K562 (cell line): ENCODE results near the gene FAM149B1. TPM values are rescaled to one million over a fixed set of nuclear protein-coding genes. Genes with fewer than 3 reads are reported as not detected.
A peak's percentile ranks its signal among the peaks of the same experiment; 100 is the strongest.

Source experiments
- ARID1B ChIP-seq: fragments of 450-650 bp; IDR thresholded peaks from 2 replicates; pipeline ENCODE4 v1.6.1; 2016; ENCODE audit warnings: antibody characterized with exemption, mild to moderate bottlenecking, inconsistent platforms
- E2F3 ChIP-seq: fragments of 250-450 bp; sonication (Bioruptor Pico); IDR thresholded peaks from 2 replicates; pipeline ENCODE4 v1.4.0; 2020; ENCODE audit warnings: mild to moderate bottlenecking
- EP300 ChIP-seq: IDR thresholded peaks from 2 replicates; pipeline ENCODE4 v1.6.1; 2012; ENCODE audit warnings: low read length, improper control_type of control experiment
- FOXK1 ChIP-seq: sonication (generic); formaldehyde crosslinking; IDR thresholded peaks from 2 replicates; pipeline ENCODE4 v1.8.0; 2022; ENCODE audit warnings: missing genetic modification reagents, mild to moderate bottlenecking, borderline replicate concordance
- GABPB1 ChIP-seq: sonication (generic); formaldehyde crosslinking; IDR thresholded peaks from 2 replicates; pipeline ENCODE4 v1.8.0; 2022; ENCODE audit warnings: mild to moderate bottlenecking, missing genetic modification reagents
- HMGN3 ChIP-seq: IDR thresholded peaks from 2 replicates; pipeline ENCODE4 v1.6.1; 2011; ENCODE audit warnings: borderline replicate concordance, low read depth, mild to moderate bottlenecking, mixed read lengths, low read length; ENCODE audit not compliant: insufficient read length; ENCODE audit errors: extremely low read depth
- RBM17 ChIP-seq: fragments of 200-400 bp; formaldehyde crosslinking; IDR thresholded peaks from 2 replicates; pipeline ENCODE4 v1.6.1; 2017; ENCODE audit warnings: low read depth, mild to moderate bottlenecking, low read length, borderline replicate concordance
- SIN3A ChIP-seq, 2 experiments: fragments of 150-350 bp in 1 of 2; IDR thresholded peaks; 2 replicates each; pipeline ENCODE4 v1.6.1; 2011 to 2016; ENCODE audit warnings: borderline replicate concordance in 2 of 2, low read depth in 2 of 2, low read length in 2 of 2, mild to moderate bottlenecking in 2 of 2, moderate library complexity in 2 of 2; ENCODE audit not compliant: control insufficient read depth in 1 of 2
- SIRT6 ChIP-seq: IDR thresholded peaks from one replicate; pipeline ENCODE4 v1.6.1; 2012; ENCODE audit warnings: low read depth, mild to moderate bottlenecking, control low read depth, inconsistent platforms, low read length, moderate library complexity
- TAL1 ChIP-seq: fragments of 450-650 bp; IDR thresholded peaks from 2 replicates; pipeline ENCODE4 v1.6.1; 2016; ENCODE audit warnings: mild to moderate bottlenecking
- ZBTB1 ChIP-seq: sonication (generic); formaldehyde crosslinking; IDR thresholded peaks from 2 replicates; pipeline ENCODE4 v1.8.1; 2023; ENCODE audit warnings: missing genetic modification reagents, low read depth, mild to moderate bottlenecking, borderline replicate concordance
- ZNF175 ChIP-seq: fragments of 200-800 bp; sonication (Bioruptor generic); IDR thresholded peaks from 2 replicates; pipeline ENCODE4 v1.6.1; 2016; ENCODE audit warnings: low read depth, mild to moderate bottlenecking, missing genetic modification characterization, missing compliant biosample characterization
- ZNF41 ChIP-seq: fragments of 250-450 bp; sonication (Bioruptor Pico); conservative IDR thresholded peaks from 2 replicates; pipeline ENCODE4 v1.4.0; 2020; ENCODE audit warnings: mild to moderate bottlenecking
- ZNF766 ChIP-seq: fragments of 200-800 bp; sonication (Bioruptor generic); conservative IDR thresholded peaks from 2 replicates; pipeline ENCODE4 v1.6.1; 2016; ENCODE audit warnings: missing genetic modification characterization, missing compliant biosample characterization
- polyA plus RNA-seq, 8 experiments: library from polyadenylated mRNA; depleted of rRNA in 4 of 8; stranded (reverse) in 5 of 8; unstranded in 3 of 8; fragments of >200 nt; fragmentation: Nextera tagmentation in 2 of 8; fragmentation: Illumina TruSeq in 1 of 8; extraction: Ambion mirVana in 2 of 8; extraction: Trizol in 1 of 8; gene quantifications; 2 replicates each; pipeline versions ENCODE4 v1.2.1 to v1.2.3, GENCODE V29; 2011 to 2014; ENCODE audit warnings: inconsistent platforms in 1 of 8, missing spikeins in 1 of 8
- total RNA-seq, 7 experiments: library from RNA; depleted of rRNA in 6 of 7; stranded (reverse); fragments of >200 nt in 6 of 7; fragmentation: Illumina TruSeq in 2 of 7; extraction: Trizol in 2 of 7; gene quantifications; 2 replicates each; pipeline versions ENCODE4 v1.2.1 to v1.2.3, GENCODE V29; 2011 to 2021; ENCODE audit warnings: low replicate concordance in 1 of 7
- TF ChIP-seq, protein P1 (sequence below): fragments of 450-650 bp; formaldehyde crosslinking; IDR thresholded peaks from 2 replicates; pipeline ENCODE4 v1.4.0; 2020; ENCODE audit warnings: mild to moderate bottlenecking, moderate library complexity
- TF ChIP-seq, protein P2 (sequence below): fragments of 450-650 bp; IDR thresholded peaks from 2 replicates; pipeline ENCODE4 v1.6.1; 2016; ENCODE audit warnings: borderline replicate concordance
- TF ChIP-seq, protein P3 (sequence below): fragments of 250-450 bp; sonication (Bioruptor Pico); IDR thresholded peaks from 2 replicates; pipeline ENCODE4 v1.8.0; 2022; ENCODE audit warnings: moderate library complexity, mild to moderate bottlenecking, inconsistent platforms
- TF ChIP-seq, protein P4 (sequence below), 2 experiments: fragments of 450-650 bp; IDR thresholded peaks; 2 replicates each; pipeline ENCODE4 v1.6.1; 2016
- TF ChIP-seq, protein P5 (sequence below), 2 experiments: fragments of 450-650 bp; conservative IDR thresholded peaks; 2 replicates each; pipeline ENCODE4 v1.6.1; 2017; ENCODE audit warnings: mild to moderate bottlenecking in 2 of 2, moderate library complexity in 2 of 2

FAM149B1 gene
- total and polyA plus RNA-seq, 9 of the 15 experiments (the other 6 are each of a cell fraction or from before 2014, with no cell fraction given): 4.2 to 18.5 (median 9.3) TPM

DNA sequence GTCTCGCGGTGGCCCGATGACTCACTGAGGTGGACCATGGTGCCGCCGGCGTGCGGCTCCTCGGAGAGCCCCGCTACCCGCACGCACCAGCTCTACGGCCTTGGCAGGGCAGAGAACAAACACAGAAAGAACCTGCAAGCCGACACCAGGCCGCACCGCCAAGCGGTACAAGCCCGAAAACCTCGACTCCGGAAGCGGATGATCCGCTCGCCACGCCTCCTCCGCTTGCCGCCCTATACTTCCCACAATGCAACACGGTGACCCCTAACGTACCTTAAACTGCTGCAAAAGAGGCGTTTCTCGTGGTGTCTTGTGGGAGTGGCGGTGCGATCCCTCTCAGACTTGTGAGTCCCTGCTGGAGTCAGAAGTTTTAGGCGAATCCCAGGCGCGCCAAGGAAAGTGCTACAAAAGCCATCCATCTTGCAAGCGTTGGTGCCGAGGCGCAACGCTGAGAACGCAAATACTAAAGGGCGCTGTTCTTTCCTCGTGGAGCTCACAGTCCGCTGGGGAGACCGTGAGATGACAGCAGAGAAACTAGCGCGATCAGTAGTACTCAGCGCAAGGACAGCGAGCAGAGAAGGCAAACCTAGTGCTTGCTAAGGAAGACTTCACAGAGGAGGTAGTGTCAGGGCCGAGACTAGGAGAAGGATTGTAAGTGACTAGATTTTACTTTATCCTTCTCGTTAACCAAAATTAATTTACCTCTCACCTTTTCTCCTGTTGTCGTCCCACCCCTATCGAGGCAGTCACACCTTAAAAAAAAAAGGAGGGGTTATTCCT lies 84.7 kb downstream of the FAM149B1 start, which contains the start of gene MRPS16 (continued):
- TF ChIP-seq, protein P1, sequence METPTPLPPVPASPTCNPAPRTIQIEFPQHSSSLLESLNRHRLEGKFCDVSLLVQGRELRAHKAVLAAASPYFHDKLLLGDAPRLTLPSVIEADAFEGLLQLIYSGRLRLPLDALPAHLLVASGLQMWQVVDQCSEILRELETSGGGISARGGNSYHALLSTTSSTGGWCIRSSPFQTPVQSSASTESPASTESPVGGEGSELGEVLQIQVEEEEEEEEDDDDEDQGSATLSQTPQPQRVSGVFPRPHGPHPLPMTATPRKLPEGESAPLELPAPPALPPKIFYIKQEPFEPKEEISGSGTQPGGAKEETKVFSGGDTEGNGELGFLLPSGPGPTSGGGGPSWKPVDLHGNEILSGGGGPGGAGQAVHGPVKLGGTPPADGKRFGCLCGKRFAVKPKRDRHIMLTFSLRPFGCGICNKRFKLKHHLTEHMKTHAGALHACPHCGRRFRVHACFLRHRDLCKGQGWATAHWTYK: peak; percentile 41
- TF ChIP-seq ZNF41 (CRISPR knock-in tag): 0 out of 2 replicates have a peak, but pooled peaks have one; percentile 28
- TF ChIP-seq, protein P2, sequence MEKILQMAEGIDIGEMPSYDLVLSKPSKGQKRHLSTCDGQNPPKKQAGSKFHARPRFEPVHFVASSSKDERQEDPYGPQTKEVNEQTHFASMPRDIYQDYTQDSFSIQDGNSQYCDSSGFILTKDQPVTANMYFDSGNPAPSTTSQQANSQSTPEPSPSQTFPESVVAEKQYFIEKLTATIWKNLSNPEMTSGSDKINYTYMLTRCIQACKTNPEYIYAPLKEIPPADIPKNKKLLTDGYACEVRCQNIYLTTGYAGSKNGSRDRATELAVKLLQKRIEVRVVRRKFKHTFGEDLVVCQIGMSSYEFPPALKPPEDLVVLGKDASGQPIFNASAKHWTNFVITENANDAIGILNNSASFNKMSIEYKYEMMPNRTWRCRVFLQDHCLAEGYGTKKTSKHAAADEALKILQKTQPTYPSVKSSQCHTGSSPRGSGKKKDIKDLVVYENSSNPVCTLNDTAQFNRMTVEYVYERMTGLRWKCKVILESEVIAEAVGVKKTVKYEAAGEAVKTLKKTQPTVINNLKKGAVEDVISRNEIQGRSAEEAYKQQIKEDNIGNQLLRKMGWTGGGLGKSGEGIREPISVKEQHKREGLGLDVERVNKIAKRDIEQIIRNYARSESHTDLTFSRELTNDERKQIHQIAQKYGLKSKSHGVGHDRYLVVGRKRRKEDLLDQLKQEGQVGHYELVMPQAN: peak; percentile 94
- 0 out of 2 replicates have a peak, but pooled peaks have one; percentile 3 for TF ChIP-seq TAL1
- TF ChIP-seq, protein P3, sequence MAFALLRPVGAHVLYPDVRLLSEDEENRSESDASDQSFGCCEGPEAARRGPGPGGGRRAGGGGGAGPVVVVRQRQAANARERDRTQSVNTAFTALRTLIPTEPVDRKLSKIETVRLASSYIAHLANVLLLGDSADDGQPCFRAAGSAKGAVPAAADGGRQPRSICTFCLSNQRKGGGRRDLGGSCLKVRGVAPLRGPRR: 0 out of 2 replicates have a peak, but pooled peaks have one; percentile 70
- TF ChIP-seq EP300: peak; percentile 52; the same call in 1 of the 2 replicates
- peak; percentile 49; the same call in 1 of the 2 replicates for TF ChIP-seq E2F3 (CRISPR knock-in tag)
- peak; percentile 82; the same call in 1 of the 2 replicates for TF ChIP-seq ZBTB1 (CRISPR knock-in tag)
- TF ChIP-seq, protein P4, sequence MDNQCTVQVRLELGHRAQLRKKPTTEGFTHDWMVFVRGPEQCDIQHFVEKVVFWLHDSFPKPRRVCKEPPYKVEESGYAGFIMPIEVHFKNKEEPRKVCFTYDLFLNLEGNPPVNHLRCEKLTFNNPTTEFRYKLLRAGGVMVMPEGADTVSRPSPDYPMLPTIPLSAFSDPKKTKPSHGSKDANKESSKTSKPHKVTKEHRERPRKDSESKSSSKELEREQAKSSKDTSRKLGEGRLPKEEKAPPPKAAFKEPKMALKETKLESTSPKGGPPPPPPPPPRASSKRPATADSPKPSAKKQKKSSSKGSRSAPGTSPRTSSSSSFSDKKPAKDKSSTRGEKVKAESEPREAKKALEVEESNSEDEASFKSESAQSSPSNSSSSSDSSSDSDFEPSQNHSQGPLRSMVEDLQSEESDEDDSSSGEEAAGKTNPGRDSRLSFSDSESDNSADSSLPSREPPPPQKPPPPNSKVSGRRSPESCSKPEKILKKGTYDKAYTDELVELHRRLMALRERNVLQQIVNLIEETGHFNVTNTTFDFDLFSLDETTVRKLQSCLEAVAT (IDR thresholded peaks at IDR 0.05): peak in 1 of 2 experiments; percentile 64; a peak in 2 of 4 replicates
- TF ChIP-seq RBM17: no peak
- 0 out of 2 replicates have a peak, but pooled peaks have one; percentile 28 for TF ChIP-seq FOXK1
- TF ChIP-seq SIRT6: no peak
- TF ChIP-seq, protein P5, sequence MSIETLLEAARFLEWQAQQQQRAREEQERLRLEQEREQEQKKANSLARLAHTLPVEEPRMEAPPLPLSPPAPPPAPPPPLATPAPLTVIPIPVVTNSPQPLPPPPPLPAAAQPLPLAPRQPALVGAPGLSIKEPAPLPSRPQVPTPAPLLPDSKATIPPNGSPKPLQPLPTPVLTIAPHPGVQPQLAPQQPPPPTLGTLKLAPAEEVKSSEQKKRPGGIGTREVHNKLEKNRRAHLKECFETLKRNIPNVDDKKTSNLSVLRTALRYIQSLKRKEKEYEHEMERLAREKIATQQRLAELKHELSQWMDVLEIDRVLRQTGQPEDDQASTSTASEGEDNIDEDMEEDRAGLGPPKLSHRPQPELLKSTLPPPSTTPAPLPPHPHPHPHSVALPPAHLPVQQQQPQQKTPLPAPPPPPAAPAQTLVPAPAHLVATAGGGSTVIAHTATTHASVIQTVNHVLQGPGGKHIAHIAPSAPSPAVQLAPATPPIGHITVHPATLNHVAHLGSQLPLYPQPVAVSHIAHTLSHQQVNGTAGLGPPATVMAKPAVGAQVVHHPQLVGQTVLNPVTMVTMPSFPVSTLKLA (conservative IDR thresholded peaks at IDR 0.05): peak; percentile 92 to 97
- TF ChIP-seq GABPB1: peak; percentile 89
- peak; percentile 83 for TF ChIP-seq HMGN3
- TF ChIP-seq ZNF766 (CRISPR knock-in tag): peak; percentile 75
- no peak; the same call in 1 of the 2 replicates for TF ChIP-seq ZNF175 (CRISPR knock-in tag)
- TF ChIP-seq ARID1B: peak; percentile 62
- TF ChIP-seq SIN3A (IDR thresholded peaks at IDR 0.05; ENCODE audit: borderline replicate concordance in 2 of 2, control insufficient read depth in 1 of 2, low read depth in 2 of 2, low read length in 2 of 2): peak; percentile 58 to 89; a peak in 2 of 4 replicates
